GM23248 (cell line): ENCODE measurements around the gene TLE2.

Experiments
- EZH2 ChIP-seq: fragments of 200-600 bp; sonication (generic); IDR thresholded peaks from 2 replicates; pipeline ENCODE4 v1.6.1; 2018; ENCODE audit warnings: antibody characterized with exemption, mild to moderate bottlenecking; ENCODE audit not compliant: insufficient read depth, poor library complexity, severe bottlenecking
- EZH2phosphoT487 ChIP-seq: fragments of 200-600 bp; sonication (generic); IDR thresholded peaks from 2 replicates; pipeline ENCODE4 v1.6.1; 2018; ENCODE audit warnings: antibody characterized with exemption, moderate library complexity, mild to moderate bottlenecking, low read depth; ENCODE audit not compliant: insufficient read depth

DNA sequence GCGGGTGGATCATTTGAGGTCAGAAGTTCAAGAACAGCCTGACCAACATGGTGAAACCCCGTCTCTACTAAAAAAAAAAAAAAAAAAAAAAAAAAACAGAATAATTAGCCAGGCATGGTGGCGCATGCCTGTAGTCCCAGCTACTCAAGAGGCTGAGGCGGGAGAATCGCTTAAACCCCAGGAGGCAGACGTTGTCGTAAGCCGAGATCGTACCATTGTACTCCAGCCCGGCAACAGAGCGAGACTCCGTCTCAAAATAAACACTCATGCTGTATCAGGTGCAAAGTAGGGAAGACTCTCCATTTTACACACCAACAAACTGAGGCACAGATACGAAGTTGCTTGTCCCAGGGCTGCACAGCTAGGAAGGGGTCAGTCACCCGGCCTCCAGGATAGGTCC lies 36.1 kb downstream of the TLE2 start:
- TF ChIP-seq EZH2 (no peak), EZH2phosphoT487 (no peak)
